Middle frontal gyrus (tissue), 1 donor: Measurements from ENCODE around the gene RHOA.
"Not testable (repeated sequence)": the region's sequence is repeated elsewhere in the genome, so short reads cannot be mapped to it uniquely, and the experiment has no call there.

Source experiments
- DNase-seq: peaks from one replicate; pipeline ENCODE4 v3.0.0-alpha.2; 2015; ENCODE audit warnings: low spot score; ENCODE audit errors: extremely low spot score

RHOA gene

DNA sequence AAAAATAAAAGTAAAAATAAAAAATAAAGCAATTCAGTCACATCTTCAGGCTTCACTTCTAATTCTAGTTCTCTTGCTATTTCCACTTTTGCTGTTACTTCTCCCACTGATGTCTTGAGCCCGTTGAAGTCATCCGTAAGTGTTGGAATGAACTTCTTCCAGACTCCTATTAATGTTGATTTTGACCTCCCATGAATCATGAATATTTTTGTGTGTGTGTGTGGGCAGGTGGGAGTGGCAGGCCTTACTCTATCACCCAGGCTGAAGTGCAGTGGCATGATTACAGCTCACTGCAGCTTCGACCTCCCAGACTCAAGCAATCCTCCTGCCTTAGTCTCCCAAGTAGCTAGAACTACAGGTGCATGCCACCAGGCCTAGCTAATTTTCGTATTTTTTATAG lies 82.6 kb downstream of the RHOA start:
- DNase-seq: no peak

DNA sequence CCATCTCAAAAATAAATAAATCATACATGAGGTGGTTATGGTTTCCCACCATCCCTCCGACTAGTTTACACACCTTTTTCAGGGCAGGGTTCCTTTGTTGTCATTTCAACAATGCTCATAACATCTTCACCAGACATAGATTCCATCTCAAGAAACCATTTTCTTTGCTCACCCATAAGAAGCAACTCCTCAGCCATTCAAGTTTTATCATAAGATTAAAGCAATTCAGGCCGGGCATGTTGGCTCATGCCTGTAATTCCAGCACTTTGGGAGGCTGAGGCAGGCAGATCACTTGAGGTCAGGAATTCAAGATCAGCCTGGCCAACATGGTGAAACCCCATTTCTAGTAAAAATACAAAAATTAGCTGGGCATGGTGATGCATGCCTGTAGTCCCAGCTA lies 83.4 kb downstream of the RHOA start:
- not testable (repeated sequence) for DNase-seq

DNA sequence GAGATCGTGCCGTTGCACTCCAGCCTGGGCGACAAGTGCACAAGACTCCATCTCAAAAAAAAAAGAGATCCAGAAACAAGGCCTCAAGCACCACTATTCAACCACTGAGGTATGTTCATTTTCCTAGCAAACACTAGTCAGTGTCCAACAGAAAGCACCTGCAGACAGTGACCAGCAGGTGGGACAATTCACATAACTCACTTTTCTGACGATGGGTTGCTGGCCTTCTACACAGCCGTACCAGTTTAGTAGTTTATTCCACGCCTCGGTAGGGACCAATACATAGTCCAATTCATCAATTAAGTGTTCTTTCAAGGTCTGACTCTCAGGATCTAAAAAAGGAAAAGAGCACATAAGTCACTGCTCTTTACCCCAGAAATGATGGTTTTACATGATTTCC lies 84.3 kb downstream of the RHOA start:
- no peak for DNase-seq

DNA sequence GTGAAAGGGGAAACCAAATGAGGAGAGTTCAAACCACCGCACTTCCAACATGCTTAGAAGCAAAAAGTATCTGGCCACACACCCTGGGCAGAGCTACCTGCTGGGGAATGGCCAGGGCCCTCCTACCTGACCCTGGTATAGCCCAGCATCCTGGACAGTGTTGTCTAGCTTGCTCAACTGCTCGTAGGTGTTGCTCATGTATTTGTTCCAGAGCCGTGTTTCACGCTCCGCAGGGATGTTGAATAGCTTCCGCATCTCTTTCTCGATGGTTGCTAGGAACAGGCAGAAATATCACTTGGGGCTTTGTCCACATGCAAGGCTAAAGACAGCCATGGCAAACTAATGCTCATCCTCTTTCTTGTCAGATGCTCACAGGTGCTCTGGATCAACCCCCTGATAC lies 87.0 kb downstream of the RHOA start:
- DNase-seq: no peak

DNA sequence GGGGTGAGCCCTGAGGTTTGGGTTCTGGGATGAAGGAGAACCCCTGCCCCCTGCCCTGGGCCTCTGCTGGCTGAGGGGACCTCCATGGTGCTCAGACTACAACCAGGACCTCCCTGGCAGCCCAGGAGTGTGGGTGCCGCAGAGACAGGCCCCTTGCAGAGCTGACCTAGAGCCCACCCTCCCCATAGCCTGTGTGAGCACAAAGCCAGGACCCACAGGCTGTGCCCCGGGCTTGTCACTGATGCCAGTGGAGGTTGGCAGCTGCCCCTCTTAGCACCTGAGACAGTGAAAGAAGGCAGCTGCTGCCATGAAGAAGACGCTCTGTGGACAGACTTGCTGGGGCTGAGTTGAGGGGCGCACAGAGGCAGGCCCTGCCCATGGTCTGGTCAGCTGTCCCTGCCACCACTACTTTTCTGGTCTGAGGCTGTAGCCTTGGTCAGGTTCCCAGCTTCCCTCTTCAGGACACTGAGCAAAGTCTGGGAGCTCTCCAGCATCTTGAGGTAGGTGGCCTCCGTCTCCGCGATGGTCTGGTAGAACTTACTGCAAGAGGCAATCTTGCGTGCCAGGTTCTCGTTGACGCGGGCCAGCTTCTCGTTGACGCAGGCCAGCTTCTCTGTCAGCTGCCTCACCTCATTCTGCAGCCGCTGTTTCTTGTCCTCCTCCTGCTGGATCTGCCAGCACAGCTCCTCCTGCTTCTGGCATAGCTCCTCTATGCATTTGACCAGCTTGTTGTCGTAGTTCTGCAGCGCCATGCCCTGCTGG lies 94.9 kb downstream of the RHOA start:
- DNase-seq: no peak

DNA sequence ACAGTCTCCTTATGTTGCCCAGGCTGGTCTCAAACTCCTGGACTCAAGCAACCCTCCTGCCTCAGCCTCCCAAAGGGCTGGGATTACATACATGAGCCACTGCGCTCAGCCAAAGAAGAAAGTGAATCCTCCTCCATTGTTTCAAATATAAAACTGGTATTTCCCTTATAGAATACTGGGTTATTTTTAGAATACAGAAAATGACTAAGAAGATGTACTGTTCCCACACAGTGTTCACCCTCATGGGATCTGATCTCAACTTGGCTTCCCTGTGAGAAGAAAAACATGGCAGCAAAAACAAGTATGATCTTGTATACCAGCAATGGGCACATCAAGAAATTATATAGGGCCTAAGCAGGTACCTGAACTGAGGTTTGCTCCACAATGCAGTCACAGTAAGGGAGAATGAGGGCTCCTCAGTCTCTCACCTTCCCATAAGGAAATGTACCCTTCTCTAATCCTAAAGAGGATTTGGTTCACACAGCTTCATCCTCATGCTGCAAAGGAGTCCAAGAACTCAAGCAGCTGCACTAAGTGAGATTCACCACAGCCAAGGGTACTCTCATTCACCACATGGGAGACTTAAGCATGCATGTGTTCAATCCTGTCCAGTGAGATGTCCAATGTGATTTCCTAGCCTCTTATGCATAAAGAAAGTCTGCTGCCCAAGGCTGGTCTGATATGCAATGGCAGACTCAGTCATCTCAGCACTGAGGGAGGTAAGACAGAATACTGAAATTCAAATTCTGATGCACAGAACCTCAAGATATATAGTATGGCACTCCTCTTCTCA lies 97.7 kb downstream of the RHOA start:
- DNase-seq: no peak

DNA sequence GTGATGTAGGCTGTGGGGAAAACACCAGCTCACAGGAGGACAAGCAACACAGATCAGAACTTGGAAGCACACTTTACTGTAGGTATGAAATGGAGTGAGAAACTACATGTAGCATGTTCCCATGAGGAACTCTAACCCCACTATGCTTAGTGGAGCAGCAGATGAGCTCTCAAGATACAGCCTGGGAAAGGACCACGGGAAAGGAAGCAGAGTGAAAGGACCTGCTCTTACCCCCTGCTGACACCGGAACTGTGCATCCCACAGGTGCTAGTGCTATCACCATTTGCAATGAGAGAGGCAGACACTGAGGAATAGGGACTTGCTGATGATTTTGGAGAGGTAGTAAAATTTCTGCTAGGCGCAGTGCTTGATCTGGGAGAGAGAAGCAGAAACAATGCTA lies 100.5 kb downstream of the RHOA start:
- DNase-seq: no peak

DNA sequence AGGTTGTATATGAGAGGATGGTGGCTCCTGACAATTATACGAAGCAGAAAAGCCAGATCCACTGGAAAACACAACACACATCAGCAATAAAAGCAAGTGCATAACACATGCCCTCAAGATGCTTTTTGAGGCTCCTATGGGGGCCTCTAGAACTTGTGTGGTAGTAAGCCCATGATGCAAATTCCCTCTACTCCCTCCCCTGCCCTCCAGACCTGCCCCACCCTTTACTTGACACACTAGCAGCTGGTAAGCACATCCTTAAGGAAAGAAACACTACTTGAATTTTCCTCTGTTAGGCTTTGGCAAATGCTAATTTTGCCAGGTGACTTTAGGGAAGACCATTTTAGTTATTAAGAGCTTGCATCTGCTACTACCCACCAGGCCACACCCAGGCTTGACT lies 101.1 kb downstream of the RHOA start:
- no peak for DNase-seq
